Osteocyte (in vitro differentiated cells): ENCODE measurements around the gene FOXF2. TPM values are rescaled to one million over a fixed set of nuclear protein-coding genes. Genes with fewer than 3 reads are reported as not detected.

ENCODE experiments used
- DNase-seq: peaks from one replicate; pipeline ENCODE4 v3.0.0; 2021; ENCODE audit warnings: mixed read lengths; ENCODE audit not compliant: unreplicated experiment; ENCODE audit errors: extremely low spot score
- H3K27ac Mint-ChIP-seq: one replicate; pipeline ENCODE4 v1.8.0; 2021; ENCODE audit warnings: mild to moderate bottlenecking, mixed read lengths; ENCODE audit not compliant: unreplicated experiment
- H3K27me3 Mint-ChIP-seq: one replicate; pipeline ENCODE4 v1.8.0; 2021; ENCODE audit warnings: mixed read lengths; ENCODE audit not compliant: unreplicated experiment
- H3K36me3 Mint-ChIP-seq: one replicate; pipeline ENCODE4 v1.8.0; 2021; ENCODE audit warnings: mixed read lengths; ENCODE audit not compliant: unreplicated experiment
- H3K4me1 Mint-ChIP-seq: one replicate; pipeline ENCODE4 v1.8.0; 2021; ENCODE audit warnings: mixed read lengths; ENCODE audit not compliant: unreplicated experiment
- H3K4me3 Mint-ChIP-seq: one replicate; pipeline ENCODE4 v1.8.0; 2021; ENCODE audit warnings: mild to moderate bottlenecking, moderate library complexity, mixed read lengths; ENCODE audit not compliant: unreplicated experiment
- H3K9me3 Mint-ChIP-seq: one replicate; pipeline ENCODE4 v1.8.0; 2021; ENCODE audit warnings: mixed read lengths; ENCODE audit not compliant: unreplicated experiment
- total RNA-seq: library from RNA; stranded (reverse); gene quantifications from 2 replicates; pipeline ENCODE4 v1.2.1, GENCODE V29; 2021
- TF ChIP-seq, protein P1 (sequence below): fragments of 200-600 bp; sonication (generic); IDR thresholded peaks from 2 replicates; pipeline ENCODE4 v1.5.0; 2021; ENCODE audit warnings: antibody characterized with exemption, mild to moderate bottlenecking, moderate library complexity

Gene FOXF2
- total RNA-seq, 1 donor from 2014 or later: 1.8 TPM

GRCh38 chr6:1420382-1420781 lies 31.0 kb downstream of the FOXF2 start:
- Mint-ChIP-seq H3K9me3 (peaks cover 8% of the 10 kb centered on the region), H3K4me1 (peaks cover 3% of the 10 kb centered on the region), H3K27me3 (peaks cover 39% of the 10 kb centered on the region), H3K4me3 (no peak overlapping the region), H3K36me3 (no peaks in the 10 kb centered on the region), H3K27ac (no peak overlapping the region)
- TF ChIP-seq, protein P1, sequence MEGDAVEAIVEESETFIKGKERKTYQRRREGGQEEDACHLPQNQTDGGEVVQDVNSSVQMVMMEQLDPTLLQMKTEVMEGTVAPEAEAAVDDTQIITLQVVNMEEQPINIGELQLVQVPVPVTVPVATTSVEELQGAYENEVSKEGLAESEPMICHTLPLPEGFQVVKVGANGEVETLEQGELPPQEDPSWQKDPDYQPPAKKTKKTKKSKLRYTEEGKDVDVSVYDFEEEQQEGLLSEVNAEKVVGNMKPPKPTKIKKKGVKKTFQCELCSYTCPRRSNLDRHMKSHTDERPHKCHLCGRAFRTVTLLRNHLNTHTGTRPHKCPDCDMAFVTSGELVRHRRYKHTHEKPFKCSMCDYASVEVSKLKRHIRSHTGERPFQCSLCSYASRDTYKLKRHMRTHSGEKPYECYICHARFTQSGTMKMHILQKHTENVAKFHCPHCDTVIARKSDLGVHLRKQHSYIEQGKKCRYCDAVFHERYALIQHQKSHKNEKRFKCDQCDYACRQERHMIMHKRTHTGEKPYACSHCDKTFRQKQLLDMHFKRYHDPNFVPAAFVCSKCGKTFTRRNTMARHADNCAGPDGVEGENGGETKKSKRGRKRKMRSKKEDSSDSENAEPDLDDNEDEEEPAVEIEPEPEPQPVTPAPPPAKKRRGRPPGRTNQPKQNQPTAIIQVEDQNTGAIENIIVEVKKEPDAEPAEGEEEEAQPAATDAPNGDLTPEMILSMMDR: no peak
- DNase-seq: no peak

GRCh38 chr6:1422290-1422689 lies 32.9 kb downstream of the FOXF2 start:
- peaks cover 46% of the 10 kb centered on the region for H3K27me3 Mint-ChIP-seq
- TF ChIP-seq, protein P1: no peak
- peaks cover 3% of the 10 kb centered on the region for H3K4me1 Mint-ChIP-seq
- H3K36me3 Mint-ChIP-seq: no peaks in the 10 kb centered on the region
- H3K9me3 Mint-ChIP-seq: peaks cover 8% of the 10 kb centered on the region
- DNase-seq: no peak
- no peak overlapping the region for H3K27ac Mint-ChIP-seq
- H3K4me3 Mint-ChIP-seq: no peak overlapping the region

DNA sequence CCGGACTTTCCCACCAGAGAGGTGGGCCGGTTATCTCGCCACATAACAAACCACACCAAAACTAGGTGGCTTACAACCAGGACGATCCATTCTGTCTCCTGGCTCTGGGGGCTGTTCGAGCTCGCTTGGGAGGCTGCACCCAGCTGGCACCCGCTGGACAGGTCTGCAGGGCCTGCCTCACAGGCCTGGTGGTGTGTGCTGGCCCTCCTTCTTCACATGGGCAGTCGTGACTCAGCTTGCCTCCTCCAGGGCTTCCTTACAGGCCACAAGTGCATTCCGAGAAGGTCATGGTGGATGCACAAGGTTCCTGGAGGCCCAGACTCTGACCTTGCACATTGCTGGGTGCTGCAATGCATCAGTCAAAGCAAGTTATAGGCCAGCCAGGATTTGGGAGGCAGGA lies 34.2 kb downstream of the FOXF2 start:
- Mint-ChIP-seq H3K36me3 (no peaks in the 10 kb centered on the region), H3K9me3 (peaks cover 8% of the 10 kb centered on the region), H3K27ac (no peak overlapping the region), H3K4me1 (peaks cover 3% of the 10 kb centered on the region), H3K4me3 (no peak overlapping the region), H3K27me3 (peaks cover 43% of the 10 kb centered on the region)
- TF ChIP-seq, protein P1: no peak
- no peak for DNase-seq

DNA sequence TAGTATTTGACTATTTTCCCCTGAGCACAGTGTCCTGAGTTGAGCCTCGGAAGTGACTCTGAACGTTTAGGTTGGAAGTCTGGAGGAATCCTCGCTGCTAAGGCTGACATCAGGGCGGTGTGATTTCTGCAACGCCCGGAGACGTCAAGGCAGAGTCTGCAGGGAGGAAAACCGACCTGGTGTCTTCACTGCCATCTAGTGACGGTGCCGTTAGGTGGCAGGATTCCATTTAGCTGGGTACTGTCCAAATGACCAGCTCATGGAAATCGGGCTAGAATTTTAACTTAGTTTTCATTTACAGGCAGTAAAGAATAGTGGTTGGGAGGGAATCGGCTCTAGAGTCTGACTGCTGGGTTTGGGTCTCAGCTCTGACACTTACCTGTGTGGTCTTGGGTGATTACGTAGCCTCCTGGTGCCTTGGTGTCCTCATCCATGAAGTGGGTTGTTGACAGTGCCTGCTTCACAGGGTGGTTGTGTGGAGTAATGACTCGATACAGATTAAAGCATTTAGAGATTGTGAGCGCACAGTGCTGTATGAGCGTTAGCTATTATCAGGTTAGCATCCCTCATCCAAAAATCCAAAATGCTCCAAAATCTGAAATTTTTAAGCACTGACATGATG lies 35.0 kb downstream of the FOXF2 start:
- TF ChIP-seq, protein P1: peak; percentile 73
- Mint-ChIP-seq H3K4me1 (peaks cover 3% of the 10 kb centered on the region), H3K4me3 (no peak overlapping the region), H3K27me3 (peaks cover 43% of the 10 kb centered on the region), H3K27ac (no peak overlapping the region), H3K9me3 (peaks cover 8% of the 10 kb centered on the region), H3K36me3 (no peaks in the 10 kb centered on the region)
- no peak for DNase-seq

DNA sequence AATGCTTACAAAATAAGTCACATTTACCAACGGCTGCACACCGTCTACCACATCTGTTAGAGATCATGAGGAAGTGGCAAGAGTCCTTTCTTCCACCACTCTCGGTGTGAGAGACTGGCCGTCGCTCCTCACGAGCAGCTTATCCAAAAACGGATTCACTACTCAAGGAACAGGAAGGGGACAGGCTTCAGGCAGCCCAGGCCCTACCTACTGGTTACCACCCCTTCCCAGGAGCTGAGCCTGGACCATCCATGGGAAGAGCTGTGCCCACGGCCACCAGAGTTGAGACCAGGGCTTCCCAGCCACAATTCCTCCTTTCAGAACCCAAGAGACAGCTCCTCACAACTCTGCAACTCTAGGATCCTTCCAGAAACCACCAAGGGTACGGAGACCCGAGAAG lies 37.0 kb downstream of the FOXF2 start:
- H3K9me3 Mint-ChIP-seq: no peaks in the 10 kb centered on the region
- H3K27me3 Mint-ChIP-seq: peaks cover 33% of the 10 kb centered on the region
- DNase-seq: no peak
- H3K27ac Mint-ChIP-seq: no peak overlapping the region
- TF ChIP-seq, protein P1: no peak
- no peak overlapping the region for H3K4me3 Mint-ChIP-seq
- H3K36me3 Mint-ChIP-seq: no peaks in the 10 kb centered on the region
- peaks cover 3% of the 10 kb centered on the region for H3K4me1 Mint-ChIP-seq
